Left cardiac atrium (tissue), 4 donors: ENCODE results near the gene SHCBP1. TPM values are rescaled to one million over a fixed set of nuclear protein-coding genes. Genes with fewer than 3 reads are reported as not detected.

Experiments
- ATAC-seq, 2 donors: fragments of 200-7000 bp; cut with Tn5 transposase; one replicate each; pipeline ENCODE4 v1.9.1; 2020; ENCODE audit warnings: mild to moderate bottlenecking in 2 of 2, moderate library complexity in 2 of 2
- DNase-seq: peaks from one replicate; pipeline ENCODE4 v3.0.0-alpha.2; 2020
- intact Hi-C, 2 donors: fragments of 100-400 bp; cut with DNase I; formaldehyde crosslinking; loops; one replicate each; pipeline versions ENCODE4 v1.14.1 to v1.15.1; 2022 to 2023
- total RNA-seq, 2 donors: library from RNA; stranded (reverse); fragmentation: NEBNext Ultra II Directional; extraction: Animal tissue kit (Norgen Biotek cat#: 25700); gene quantifications; one replicate each; pipeline ENCODE4 v1.2.1, GENCODE V29; 2021
- donor health status: DM: no; HTN: yes; CAD: no.
- donor health status: DM: no; HTN: yes; CAD: no; lungs with severe emphysema.
- donor health status: DM: yes; HTN: yes; CAD: no.
- donor health status: Dilated cardiomyopathy.

The SHCBP1 gene
- total RNA-seq, 2 donors from 2014 or later: 0.76 to 1.8 TPM

DNA sequence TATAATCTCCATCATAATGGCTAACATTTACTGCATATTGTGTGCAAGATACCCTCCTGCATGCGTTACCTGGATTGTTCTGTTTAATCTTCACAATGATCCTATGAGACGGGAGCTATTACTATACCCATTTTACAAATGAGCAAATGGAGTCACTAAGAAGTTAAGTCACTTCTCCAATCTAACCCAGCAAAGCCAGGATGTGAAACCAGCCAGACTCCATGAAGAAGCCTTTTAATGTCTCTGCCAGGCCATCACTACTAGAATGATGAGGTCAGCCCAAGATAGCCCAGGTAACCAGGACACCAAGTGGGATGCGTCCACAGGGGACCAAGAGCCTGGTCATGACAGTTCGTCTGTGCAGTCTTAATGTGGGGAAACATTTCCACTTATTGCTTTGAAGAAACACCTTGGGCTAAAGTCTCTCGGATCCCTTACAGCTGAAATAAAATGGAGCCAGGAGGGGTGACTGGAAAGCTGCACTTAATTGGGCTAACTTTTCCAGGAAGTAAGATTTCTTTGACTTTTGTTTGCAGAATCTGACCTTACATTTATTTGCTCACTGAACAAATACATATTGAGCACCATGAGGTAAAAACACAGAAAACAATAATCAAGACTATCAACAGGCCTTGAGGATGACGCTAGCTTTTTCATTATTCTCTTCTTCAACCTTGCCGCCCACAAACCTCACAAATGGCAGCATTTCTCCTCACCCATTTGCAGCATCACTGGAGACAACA is 926 bp upstream of the SHCBP1 start:
- intact Hi-C loops: no loop called here
- DNase-seq (no peak), ATAC-seq (no peak)

DNA sequence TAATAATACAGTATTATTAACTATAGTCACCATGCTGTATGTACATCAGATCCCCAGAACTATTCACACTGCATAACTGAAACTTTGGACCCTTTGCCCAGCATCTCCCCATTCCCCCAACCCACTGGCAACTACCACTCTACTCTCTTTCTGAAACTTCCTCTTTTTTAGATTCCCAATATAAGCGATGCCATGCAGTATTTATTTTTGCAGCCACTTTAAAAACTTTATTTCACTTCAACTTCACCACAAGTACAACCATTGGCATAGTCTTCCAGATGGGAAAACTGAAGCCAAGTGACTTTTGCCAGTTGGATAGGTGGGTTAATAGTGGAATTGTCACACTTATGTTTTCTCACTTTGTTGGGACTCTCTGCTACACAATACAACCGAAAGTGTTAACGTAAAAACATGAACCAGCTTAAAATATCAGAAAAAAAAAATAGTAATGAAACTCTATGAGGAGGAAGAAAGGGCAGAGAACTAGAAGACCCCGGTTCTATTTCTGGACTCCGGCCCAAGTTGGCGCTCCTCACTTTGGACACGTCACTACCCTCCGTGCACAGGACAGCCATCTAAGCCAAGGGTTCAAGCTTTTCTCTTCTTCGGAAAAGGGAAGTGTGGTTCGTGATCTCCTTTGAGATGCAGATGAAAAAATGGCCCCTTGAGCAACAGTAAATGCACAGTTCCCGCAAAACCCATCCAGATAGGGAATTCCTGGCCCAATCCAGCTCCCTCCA is 743 bp downstream of the SHCBP1 start:
- DNase-seq (no peak), ATAC-seq (peak in 1 of 2 donors; percentile 7)
- intact Hi-C loops: no loop called here

DNA sequence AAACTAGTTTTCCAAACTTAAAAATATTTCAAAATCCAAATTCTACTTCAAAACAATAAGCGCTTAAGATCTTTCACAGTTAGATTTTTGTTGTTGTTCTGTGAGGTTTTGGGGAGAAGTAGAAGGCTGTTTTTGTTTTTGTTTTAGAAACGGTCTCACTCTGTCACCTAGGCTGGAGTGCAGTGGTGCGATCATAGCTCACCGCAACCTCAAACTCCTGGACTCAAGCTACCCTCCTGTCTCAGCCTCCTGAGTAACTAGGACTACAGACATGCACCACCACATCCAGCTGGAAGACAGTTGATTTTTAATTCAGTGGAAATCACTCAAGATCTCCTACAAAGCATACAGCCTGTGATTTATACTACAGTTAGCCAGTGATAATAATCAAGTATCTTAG is 2.7 kb downstream of the SHCBP1 start:
- DNase-seq: no peak
- no peak for ATAC-seq
- intact Hi-C loops: no loop called here

DNA sequence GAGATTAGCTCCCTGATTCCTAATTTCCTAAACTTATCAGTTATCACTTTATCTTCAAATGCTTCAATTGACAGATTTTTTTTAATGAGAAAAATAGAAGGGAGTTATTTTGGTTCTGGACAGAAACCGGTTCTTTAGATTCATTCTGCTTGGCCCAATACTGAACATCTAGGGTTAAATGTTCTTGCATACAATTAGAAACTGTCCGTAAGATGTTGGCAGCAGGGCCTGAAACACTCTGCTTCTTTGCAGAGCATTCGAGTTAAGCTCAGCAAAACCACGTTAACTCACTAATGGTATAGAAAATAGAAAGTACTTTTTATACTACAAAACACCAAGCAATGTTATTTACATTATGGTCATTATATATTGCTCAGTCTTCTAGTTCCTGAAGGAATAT is 7.2 kb downstream of the SHCBP1 start:
- no peak for DNase-seq
- intact Hi-C loops: no loop called here

DNA sequence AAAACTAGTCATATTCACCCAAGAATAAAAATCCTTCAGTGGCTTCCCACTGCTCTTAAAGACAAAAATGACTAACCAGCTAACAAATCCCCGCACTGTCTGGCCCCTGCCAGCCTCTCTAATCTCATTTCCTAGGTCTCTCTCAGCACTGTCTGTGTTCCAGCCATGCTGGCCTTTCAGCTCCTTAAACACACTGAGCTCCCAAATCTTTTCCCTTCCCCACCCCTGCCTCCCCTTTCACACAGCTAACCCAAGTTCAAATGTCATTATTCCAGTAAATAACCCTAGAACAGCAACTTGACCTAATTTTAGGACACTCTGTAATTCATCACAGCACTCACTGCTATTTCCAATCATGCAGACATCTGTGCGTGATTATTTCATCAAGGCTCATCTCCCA is 7.8 kb downstream of the SHCBP1 start:
- intact Hi-C loops: no loop called here
- no peak for ATAC-seq
- DNase-seq: no peak

More for the DNA sequence above, 7.2 kb downstream of the SHCBP1 start:
- no peak for ATAC-seq

DNA sequence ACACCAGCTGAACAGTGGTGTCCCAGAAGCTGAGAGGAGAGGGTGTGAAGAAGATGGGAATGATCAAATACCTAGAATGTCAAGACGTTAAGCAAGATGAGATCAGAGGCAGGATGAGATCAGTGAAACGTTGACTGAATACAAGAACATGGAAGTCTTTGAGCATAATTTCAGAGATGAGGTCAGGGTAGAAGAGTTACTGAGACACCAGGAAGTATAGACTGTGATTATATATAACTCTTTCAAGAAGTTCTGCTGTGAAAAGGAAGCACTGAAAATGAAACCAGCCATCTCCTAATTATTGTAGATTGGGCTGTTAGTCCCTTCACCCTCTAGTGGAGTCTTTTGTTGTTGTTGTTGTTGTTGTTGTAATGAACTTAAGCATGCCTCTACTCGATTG is 9.1 kb downstream of the SHCBP1 start:
- DNase-seq (no peak), ATAC-seq (no peak)

DNA sequence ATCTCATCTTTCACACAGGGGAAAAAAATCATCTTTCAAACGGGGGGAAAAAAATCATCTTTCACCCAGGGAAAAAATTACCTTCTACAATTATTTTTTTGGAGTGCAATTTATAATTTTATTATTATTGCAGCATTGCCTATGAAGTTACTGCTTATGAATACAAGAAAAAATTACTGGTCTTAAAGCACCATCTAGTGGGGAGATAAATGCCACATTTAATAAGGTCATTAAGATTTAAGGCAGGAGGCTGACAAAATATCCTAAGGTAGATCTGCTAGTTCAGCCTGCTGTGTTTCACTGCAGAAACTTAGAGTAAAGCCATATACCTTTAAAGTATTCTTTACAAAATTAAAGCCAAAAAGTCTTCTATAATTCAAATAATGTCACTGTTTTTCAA is 13.7 kb downstream of the SHCBP1 start:
- no peak for ATAC-seq
- intact Hi-C loops: loop anchor here (5.0 to 10.0 kb wide), 2 partner anchors 50 to 53 kb away; no protein-coding TSS in a partner anchor
- DNase-seq: no peak

More for the DNA sequence above, 9.1 kb downstream of the SHCBP1 start:
- intact Hi-C loops: no loop called here

DNA sequence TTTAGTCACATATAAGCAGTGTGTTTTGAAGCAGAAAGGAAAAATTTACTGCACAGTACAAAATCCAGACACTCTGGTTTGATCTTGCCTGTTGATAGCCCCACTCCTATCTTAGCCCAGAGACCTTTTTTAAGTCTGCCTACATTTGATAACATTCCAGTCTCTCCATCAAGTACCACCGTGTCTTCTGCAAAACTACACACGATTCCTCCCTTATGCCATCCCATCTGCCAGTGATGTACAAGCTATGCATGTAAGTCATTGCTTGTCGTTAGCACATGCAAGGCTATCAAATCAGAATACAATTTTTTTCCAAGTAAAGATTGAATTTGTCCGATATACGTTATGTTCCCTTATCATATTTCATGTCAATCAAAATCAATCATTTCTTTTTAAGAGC is 14.9 kb downstream of the SHCBP1 start:
- DNase-seq (no peak), ATAC-seq (no peak)
- intact Hi-C loops: loop anchor here (5.0 to 10.0 kb wide), 2 partner anchors 49 to 51 kb away; no protein-coding TSS in a partner anchor

DNA sequence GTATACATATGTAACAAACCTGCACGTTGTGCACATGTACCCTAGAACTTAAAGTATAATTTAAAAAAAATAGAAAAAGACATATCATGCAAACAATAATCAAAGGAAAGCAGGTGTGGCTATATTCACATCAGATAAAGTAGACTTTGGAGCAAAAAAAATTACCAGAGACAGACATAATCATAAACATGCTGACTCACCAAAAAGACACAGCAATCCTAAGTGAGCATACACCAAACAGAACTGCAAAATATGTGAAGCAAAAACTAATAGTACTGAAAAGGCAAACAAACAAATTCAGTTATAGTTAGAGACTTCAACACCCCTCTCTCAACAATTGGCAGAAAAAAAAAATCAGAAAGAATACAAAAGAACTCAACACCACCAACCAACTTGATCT is 29.9 kb downstream of the SHCBP1 start:
- ATAC-seq (no peak), DNase-seq (no peak)
- intact Hi-C loops: no loop called here

DNA sequence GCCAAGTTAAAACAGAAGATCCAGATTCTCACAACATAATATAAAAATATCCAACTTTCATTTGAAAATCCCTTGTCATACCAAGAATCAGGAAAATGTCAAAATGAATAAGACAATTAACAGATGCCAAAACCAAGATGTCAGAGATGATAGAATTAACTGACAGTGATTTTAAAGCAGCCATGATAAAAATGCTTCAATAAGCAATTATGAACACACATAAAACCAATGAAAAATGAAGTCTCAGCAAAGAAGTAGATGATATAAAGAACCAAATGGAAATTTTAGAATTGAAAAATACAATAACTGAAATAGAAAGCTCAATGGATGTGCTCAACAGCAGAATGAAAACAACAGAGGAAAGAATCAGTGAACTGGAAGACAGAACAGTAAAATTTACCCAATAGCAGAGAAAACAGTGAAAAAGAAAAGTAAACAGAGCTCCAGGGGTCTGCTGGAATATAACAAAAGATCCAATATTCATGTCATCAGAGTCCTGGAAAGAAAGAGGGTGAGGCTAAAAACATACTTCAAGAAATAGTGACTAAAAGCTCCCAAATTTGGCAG is 35.1 kb downstream of the SHCBP1 start:
- DNase-seq (no peak), ATAC-seq (no peak)
- intact Hi-C loops: no loop called here

DNA sequence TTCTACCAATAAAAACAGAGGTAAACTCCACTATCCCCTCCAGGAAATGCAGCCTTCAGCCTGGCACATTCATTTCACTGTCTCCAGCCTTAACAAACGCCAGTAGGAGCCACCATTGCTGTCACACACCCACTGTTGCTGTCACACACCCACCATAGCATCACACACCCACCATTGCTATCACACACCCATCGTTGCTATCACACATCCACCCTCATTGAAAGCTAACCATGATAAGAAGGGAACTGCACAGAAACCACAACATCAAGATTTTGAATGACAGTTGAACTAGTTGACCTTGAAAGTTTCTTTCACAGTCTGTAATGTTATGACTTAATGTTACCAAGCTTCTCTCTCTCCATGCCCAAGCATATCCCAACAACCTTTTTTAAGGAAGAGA is 38.1 kb downstream of the SHCBP1 start:
- intact Hi-C loops: no loop called here
- ATAC-seq (no peak), DNase-seq (no peak)

DNA sequence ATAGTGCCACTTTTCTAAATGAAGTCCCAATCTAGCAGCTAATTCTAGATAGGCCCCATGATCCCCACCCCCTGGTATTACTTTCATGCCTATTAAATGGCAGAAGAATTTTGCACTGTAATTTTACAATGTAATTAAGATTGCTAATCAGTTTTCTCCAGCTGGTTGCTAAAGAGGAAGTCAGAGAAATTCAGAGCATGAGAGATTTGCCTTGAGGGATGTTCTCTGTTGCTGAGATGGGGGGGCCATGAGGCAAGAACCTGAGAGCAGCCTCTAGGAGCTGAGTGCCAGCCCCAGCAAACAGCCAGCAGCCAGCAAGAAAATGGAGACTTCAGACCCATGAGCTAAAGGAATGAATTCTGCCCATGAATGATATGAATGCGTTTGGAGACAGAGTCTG is 38.9 kb downstream of the SHCBP1 start:
- ATAC-seq (no peak), DNase-seq (no peak)
- intact Hi-C loops: no loop called here

DNA sequence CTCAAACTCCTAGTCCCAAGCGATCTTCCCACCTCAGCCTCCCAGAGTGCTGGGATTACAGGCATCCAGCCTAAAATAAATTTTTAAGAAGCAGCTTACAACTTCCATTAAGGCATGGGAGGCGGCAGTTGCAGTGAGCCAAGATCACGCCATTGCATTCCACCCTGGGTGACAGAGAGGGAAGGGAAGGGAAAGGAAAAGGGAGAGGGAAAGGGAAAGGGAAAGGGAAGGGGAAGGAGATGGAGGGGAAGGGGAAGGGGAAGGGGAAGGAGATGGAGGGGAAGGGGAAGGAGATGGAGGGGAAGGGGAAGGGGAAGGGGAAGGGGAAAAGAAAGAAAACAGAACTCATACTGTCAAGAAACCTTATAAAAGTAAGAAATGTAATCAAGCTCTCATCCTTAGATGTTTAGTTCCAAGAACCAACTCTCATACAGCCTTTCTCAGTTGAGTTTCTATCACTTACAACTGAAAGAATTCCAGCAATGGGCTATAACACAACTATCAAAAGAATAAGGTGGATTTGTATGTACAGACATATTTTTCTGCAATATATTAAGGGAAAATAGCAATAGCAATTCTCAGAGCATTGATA is 43.1 kb downstream of the SHCBP1 start:
- ATAC-seq: no peak
- intact Hi-C loops: no loop called here
- no peak for DNase-seq

DNA sequence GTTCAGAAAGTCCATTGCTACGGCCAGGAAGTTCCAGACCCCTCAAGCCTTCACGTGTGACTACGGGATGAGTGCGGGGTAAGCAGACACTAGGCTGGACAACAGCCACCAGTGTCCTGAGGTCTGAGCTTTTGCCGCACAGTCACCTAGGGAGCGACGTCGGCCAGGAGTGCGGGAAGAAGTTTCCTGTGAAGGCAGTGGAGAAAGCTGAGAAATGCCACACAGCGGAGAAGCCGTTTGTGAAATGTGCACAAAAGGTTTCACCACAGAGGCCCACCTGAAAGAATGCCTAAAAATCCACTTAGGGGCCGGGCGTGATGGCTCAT is 47.4 kb downstream of the SHCBP1 start:
- DNase-seq (no peak), ATAC-seq (no peak)
- intact Hi-C loops: no loop called here

DNA sequence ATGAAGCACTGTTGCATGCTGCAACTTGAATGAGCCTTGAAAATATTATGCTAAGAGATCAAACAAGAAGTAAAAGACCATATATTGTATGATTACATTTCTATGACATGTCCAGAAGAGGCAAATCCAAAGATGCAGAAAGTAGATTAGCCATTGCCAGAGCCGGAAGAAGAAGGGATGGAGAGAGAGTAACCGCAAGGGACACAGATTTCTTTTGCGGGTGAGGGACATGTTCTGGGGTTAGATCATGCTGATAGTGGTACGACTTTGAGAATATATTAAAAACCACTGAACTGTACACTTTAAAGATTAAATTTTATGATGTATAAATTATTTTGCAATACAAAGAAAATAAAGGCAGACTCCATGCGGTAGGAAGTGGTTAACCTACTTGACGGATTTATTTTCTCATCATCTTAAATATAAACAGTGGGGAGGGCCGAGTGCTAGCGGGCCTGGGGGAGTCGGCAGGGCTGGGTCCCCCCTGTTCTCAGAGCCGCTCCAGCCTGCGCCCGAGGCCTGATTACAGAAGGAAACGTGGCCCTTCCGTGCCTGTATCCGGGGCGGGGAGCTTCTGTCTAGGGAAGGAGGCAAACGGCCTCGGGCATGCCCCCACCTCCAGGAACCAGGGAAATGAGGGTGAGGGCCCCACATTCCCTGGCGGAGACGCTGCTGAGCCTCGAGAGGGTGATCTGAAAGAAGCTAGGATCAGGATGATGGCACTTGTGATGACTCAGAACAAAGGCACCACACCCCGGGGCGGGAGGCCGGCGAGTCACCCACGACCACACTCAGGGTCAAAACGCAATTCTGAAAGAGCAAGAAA is 48.0 kb downstream of the SHCBP1 start:
- intact Hi-C loops: no loop called here
- ATAC-seq: no peak
- no peak for DNase-seq

DNA sequence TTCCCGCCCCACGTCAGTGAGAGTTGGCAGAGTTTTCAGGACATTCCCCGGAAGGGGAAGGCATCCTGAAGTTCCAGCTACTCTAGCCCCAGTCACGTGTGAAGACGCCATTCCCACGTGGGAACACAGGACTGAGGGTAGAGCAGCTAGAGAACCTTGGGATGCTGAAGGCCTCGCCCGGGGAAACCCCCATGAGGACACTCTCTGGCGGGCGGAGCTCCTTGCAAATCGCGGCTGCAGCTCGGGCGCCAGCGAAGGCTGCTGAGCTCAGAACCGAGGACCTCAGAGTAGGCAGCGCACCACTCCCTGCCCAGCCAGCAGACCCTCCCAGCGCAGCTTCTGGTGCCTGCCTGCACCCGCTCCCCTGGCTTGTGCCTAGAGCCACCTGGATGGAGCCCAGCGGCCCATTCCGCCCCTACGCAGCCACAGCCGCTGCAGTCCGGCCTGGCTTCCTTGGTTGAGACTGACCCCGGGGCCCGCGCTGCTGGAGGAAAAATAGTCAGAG is 51.9 kb downstream of the SHCBP1 start:
- DNase-seq (no peak), ATAC-seq (no peak)
- intact Hi-C loops: no loop called here

DNA sequence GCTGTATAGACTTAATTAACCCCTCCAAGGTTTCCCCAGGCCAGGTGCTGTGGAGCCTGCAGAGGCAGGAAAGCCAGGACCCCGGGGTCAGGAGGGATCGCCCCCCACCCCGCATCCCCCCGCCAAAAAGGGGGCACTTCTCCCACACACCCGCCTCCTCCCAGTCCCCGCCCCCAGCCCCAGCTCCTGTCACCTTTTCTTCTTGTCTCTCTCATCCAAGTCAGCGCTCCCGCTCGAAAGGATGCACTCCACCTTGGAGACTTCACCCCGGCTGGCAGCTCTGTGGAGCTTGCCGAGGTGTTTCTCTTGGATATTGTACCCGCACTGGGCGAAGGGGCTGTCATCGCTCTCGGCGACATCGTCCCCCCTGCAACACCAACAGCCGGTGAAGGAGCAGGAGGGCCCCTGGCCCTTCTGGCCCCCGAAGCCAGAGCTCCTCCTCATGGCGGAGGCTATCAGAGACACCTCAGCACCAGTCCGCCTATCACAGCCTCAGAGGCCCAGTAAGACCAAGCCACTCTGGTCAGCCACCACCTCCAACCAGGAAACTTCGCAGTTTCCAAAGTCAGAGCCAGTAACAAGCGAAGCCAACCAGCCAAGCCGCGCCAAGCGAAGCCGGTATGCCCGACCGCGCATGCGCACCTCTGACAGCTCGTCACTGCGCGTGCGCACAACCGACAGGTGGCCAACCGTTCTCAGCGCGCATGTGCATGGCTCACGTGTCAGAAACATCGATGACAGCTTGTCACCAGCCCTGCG is 52.5 kb downstream of the SHCBP1 start:
- ATAC-seq: no peak
- intact Hi-C loops: no loop called here
- no peak for DNase-seq

DNA sequence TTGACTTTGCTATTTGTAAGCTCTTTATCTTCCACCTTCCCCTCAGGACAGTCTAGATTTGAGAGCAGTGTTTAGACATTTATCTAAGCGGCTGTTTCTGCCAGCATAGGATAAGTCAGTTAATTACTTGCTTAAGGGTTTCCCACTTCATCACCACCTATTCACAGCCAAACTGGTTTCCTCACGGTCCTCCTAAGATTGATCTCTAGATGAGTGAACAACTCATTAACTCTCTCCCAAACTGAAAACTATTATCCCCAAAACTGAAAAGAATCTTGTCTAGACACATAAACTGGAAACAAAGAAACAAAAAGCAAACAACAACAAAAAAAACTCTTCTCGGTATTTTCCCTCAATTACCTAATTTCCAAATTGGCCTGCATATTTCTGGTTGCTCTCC is 58.2 kb downstream of the SHCBP1 start:
- intact Hi-C loops: no loop called here

More for the DNA sequence above, 58.2 kb downstream of the SHCBP1 start:
- ATAC-seq: no peak
- DNase-seq: no peak
